NCI-H2171 (cell line): ENCODE measurements around the gene SNRNP27.

Experiments used
- DNase-seq: peaks from one replicate; lab custom pipeline; 2025; lab: John Stamatoyannopoulos, UW

The SNRNP27 gene

GRCh38 chr2:69916106-69916505, 22.4 kb downstream of the SNRNP27 start:
- DNase-seq: no peak

GRCh38 chr2:69917852-69918251, 24.1 kb downstream of the SNRNP27 start:
- DNase-seq: no peak

- no peak for DNase-seq
Measured at GRCh38 chr2:69918401-69918800, 24.6 kb downstream of the SNRNP27 start.

DNA sequence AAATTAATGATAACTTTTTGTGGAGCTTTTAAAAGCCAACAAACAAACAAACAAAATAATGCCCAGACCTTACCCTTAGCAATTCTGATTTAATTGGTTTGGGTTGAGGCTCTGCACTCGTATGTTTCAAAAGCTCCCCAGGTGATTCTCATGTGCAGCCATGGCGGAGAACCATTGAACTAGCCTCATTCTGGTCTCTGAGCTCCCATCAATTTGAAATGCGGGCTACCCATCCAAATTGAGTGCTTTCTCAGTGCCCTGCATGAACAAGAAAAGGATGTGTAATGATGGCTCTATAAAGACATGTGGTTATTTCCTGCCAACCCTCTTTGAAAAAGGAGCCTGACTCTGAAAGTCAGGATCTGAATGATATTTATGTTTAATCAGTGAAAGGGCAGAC, 29.4 kb downstream of the SNRNP27 start:
- DNase-seq: no peak

DNA sequence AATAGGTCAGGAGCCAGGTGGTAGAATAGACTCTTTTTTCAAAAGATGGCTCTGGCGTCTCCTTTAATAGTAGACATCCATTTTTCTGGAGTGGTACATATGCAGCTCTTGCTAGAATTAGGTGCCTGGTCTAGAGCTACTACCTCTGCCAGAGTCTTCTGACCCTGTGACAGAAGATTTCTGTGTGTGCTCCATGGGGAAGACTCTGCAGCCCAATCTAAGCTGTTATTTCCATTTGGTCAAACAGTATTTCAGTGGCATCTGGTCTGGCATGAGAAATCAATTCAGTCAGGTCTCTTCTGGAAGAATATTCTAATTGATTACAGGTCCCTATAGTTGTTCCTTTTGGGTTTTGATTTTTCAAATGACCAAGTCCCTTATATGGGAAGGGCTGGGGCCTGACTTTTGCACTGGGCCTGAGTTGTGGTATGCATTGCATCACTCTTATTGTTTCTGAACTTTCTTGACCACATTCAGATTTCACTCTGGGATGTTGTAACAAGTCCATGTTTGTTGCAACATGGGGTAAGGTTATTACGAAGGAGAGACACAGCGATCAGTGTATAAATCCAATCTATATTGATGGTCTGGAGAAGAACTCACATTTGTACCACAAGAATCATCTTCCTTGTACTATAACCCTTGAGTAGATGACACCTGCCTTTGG, 33.2 kb downstream of the SNRNP27 start:
- DNase-seq: no peak

- DNase-seq: no peak
Measured at GRCh38 chr2:69931832-69932595, 38.3 kb downstream of the SNRNP27 start.

DNA sequence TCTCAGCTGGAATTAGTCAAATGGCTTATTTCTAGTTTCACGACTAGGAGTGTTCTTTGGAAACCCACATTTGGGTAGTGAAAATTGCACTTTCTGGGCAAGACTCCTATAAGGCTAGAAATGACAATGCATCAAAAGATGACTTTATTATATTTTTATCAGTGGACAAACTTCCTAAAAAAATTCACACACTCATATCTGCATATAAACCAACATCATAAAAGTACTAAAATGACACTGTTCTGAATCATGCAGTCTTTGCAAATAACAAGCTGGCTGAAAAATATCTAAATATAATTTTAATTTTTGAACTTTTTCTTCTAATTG, 38.8 kb downstream of the SNRNP27 start:
- no peak for DNase-seq

DNA sequence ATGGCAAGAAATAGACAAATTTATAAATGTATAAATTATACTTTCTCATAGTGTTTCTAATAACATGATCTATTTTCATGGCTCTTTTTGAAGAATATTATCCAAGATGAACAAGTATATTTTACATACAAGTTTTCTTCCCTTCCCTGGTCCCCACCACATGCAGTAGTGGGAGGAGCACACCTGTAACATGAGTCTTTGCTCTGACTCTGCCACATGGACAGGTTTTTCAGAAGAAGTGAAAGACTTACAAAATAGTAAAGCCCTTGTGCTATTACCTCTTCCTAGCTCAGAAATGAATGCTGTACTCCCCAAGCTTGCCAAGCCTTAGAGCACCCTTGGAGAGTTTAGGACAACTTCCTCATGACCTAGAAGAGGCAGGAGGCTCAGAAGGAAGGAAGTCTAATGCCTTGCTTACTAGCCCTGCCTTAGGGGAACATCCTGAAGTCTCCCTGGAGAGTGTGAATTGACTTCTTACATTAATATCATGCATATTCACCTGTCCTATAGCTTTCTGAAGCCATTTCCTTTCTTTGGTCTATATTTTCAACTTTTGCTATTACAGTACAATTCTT, 39.6 kb downstream of the SNRNP27 start:
- DNase-seq: no peak

GRCh38 chr2:69933839-69934613, 40.3 kb downstream of the SNRNP27 start:
- DNase-seq: no peak

DNA sequence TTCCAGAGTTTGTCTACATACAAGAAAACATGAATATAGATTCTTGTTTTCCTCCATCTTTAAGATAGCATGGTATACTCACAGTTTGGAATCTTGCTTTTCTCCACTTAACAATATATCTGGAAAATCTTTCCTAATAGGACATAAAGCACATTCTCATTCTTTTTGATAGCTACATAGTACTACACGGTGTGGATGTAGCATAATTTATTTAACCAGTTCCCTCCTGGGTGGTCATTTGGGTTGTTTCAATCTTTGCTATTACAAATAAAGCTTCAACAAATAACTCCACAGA, 40.8 kb downstream of the SNRNP27 start:
- no peak for DNase-seq

DNA sequence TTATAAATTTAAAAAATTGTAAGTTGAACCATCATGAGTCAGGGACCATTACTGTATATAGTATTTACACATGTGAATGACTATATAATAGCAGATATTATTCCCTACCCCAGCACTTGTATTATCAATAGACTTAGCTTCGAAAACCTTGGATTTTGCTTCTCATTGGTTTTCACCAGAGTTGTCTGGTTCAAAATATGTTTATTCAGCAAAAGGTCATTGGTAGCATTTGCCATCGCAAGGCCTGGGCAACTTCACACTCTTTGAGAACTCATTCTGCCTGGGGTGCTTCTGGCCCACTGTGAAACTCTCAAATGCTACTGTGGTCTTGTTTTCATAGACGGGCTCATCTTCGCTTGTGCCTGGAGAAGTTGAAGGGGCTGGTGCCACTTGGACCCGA, 41.3 kb downstream of the SNRNP27 start:
- DNase-seq: no peak

GRCh38 chr2:69936906-69937305, 43.1 kb downstream of the SNRNP27 start:
- DNase-seq: no peak

GRCh38 chr2:69937968-69938367, 44.2 kb downstream of the SNRNP27 start:
- DNase-seq: no peak

- DNase-seq: no peak
Measured at GRCh38 chr2:69939722-69940121, 46.0 kb downstream of the SNRNP27 start.

- no peak for DNase-seq
Measured at GRCh38 chr2:69940691-69941090, 46.9 kb downstream of the SNRNP27 start.

DNA sequence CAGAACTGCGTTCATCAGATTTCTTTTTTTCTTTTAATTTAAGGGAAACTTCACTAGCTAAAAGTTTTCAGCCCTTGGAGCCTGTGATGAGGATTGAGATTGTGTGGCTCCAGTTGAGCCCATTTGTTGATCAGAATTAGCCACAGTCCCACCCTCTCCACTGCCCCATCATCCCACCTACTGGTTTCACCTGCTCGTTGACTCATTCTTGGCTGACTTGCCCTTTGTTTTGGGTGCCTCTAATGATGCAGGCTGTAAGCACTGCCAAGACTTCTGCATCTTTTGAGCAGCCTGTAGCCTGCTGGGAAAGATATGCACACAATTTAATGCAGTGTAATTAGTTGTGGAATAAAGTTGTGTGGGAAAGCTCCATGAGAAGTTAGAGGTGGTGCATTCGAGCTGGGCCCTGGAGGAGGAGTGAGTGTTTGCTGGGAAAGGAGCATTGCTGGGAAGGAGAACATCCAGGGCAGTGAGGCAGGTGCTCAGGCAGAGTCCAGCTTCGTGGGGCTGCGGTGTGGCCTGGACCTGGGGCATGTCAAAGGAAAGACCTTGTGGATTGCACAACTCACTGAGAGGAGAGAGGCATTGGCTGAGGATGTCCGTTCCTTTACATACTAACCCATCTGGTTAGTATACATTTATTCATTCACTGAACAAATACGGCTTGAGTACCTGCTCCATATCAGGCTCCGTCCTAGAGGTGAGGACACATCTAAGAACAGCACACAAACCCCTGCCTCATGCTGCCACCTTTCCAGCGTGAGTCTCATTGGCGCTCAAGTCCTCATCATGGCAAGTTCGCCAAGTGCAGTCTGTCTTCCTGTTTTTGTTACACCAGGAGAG, 49.5 kb downstream of the SNRNP27 start:
- DNase-seq: no peak

- no peak for DNase-seq
Measured at GRCh38 chr2:69943843-69944525, 50.2 kb downstream of the SNRNP27 start.

DNA sequence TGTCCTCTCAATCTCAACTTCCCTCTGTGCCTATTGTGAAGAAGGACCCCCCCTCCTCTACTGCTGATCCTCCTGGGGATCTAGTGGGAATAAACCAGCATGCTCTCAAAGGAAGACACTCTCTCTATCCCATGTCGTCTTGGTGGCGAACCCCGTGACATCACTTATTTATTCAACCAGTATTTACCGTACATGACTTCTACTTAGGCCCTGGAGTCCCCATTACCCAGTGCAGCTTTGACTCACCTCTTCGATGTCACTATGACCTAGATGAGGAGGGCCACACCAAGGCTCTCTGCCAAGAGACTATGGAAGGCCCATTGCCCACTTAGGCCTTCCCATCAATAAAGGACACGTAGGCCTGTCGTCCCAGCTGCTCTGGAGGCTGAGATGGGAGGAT, 51.0 kb downstream of the SNRNP27 start:
- no peak for DNase-seq

- no peak for DNase-seq
Measured at GRCh38 chr2:69945441-69945840, 51.7 kb downstream of the SNRNP27 start.

DNA sequence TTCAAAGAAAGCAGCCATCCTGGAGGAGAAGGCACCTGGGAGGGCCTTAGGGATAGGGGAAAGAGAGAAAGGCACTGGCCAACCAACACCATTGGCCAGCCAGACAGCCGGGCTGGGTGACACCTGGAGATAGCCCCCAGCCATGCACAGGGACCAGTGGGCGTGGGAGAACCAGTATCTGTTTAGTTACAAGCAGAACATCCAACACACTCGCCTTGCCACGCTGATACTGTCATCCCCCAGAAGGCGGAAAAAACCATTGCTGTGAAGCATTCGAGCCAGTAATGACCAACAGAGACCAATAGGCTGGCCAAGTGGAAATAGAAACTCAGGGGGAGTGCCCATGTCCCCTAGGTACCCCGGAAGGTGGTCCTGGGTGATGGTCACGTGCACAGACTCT, 52.2 kb downstream of the SNRNP27 start:
- no peak for DNase-seq
